BJ (cell line): ENCODE data around the gene SORBS2. TPM values are rescaled to one million over a fixed set of nuclear protein-coding genes. Genes with fewer than 3 reads are reported as not detected.

ENCODE experiments used
- CTCF ChIA-PET: fragments of 350-600 bp; formaldehyde crosslinking; extraction: SDS; loops from one replicate; lab custom pipeline; 2021; ENCODE audit warnings: antibody characterized with exemption, inconsistent platforms; lab: Yijun Ruan, JAX
- POLR2A ChIA-PET: fragments of 300-600 bp; sonication (Branson Sonifier 250); formaldehyde crosslinking; extraction: SDS; loops from one replicate; lab custom pipeline; 2021; ENCODE audit warnings: antibody characterized with exemption; lab: Charles Lee
- DNase-seq: peaks from one replicate; pipeline ENCODE4 v3.0.0-alpha.2; 2011; ENCODE audit warnings: low read depth
- H3K27me3 ChIP-seq: 2 replicates; pipeline ENCODE4 v1.6.0; 2011; ENCODE audit warnings: low read length; ENCODE audit not compliant: control insufficient read depth, insufficient read depth
- H3K36me3 ChIP-seq: 2 replicates; pipeline ENCODE4 v1.5.1; 2011; ENCODE audit warnings: low read length; ENCODE audit not compliant: control insufficient read depth, insufficient read depth
- H3K4me3 ChIP-seq: 2 replicates; pipeline ENCODE4 v1.5.1; 2011; ENCODE audit warnings: low read depth, mild to moderate bottlenecking, control low read depth, low read length
- polyA plus RNA-seq: library from polyadenylated mRNA; depleted of rRNA; stranded (reverse); fragments of >200 nt; gene quantifications from 2 replicates; pipeline ENCODE4 v1.2.3, GENCODE V29; 2011
- TF ChIP-seq, protein P1 (sequence below): IDR thresholded peaks from 2 replicates; pipeline ENCODE4 v1.5.1; 2011; ENCODE audit warnings: low read depth, mild to moderate bottlenecking, control low read depth, inconsistent platforms, low read length, moderate library complexity; ENCODE audit not compliant: insufficient read depth

SORBS2 gene
- polyA plus RNA-seq, 1 experiment, result 9.1 TPM

DNA sequence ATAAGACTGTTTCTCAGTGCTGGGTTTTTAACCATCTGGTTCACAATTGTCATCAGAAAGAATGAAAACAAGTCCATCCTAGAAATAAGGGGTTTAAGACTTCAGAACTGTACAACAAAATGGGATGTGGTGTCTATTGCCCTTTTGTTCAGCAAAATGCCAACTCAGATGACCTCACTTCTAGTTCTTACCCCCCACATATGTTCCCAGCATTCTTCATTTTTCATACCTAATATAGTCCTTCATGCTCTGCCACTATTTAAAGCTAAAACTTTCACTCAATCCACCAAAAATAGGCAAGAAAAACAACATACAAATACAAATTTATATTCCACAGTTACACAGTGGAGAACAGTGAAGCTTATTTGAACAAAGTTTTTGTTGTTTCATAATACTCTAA, 111.4 kb downstream of the SORBS2 start:
- no peaks in the 10 kb centered on the region for H3K36me3 ChIP-seq
- no peak for DNase-seq
- TF ChIP-seq, protein P1, sequence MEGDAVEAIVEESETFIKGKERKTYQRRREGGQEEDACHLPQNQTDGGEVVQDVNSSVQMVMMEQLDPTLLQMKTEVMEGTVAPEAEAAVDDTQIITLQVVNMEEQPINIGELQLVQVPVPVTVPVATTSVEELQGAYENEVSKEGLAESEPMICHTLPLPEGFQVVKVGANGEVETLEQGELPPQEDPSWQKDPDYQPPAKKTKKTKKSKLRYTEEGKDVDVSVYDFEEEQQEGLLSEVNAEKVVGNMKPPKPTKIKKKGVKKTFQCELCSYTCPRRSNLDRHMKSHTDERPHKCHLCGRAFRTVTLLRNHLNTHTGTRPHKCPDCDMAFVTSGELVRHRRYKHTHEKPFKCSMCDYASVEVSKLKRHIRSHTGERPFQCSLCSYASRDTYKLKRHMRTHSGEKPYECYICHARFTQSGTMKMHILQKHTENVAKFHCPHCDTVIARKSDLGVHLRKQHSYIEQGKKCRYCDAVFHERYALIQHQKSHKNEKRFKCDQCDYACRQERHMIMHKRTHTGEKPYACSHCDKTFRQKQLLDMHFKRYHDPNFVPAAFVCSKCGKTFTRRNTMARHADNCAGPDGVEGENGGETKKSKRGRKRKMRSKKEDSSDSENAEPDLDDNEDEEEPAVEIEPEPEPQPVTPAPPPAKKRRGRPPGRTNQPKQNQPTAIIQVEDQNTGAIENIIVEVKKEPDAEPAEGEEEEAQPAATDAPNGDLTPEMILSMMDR, result no peak
- ChIA-PET POLR2A (no interaction called here), CTCF (no interaction called here)
- no peaks in the 10 kb centered on the region for H3K27me3 ChIP-seq
- no peak overlapping the region for H3K4me3 ChIP-seq

DNA sequence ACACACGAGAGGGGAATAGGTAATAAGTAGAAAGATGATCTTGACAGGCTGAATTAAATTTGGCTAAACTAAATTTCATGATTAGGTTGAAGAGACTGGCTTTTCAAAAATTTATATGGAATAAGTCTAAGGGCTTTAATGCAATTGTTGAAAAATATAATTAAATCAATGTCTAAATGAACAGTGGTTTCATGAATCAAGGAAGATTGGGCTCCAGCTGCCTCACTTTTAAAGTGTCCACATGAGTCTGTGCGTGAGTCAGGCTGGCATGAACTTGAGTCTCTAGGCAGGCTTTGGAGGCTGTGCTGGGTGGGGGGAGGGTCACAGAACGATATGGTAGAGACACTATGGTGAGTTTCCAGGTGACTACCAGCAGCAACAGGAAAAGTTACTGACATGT, 111.9 kb downstream of the SORBS2 start:
- Histone ChIP-seq H3K36me3 (no peaks in the 10 kb centered on the region), H3K27me3 (no peaks in the 10 kb centered on the region), H3K4me3 (no peak overlapping the region)
- DNase-seq, result no peak
- POLR2A ChIA-PET, result no interaction called here
- CTCF ChIA-PET, result no interaction called here
- TF ChIP-seq, protein P1, result no peak

- H3K4me3 ChIP-seq, result no peak overlapping the region
- H3K27me3 ChIP-seq, result no peaks in the 10 kb centered on the region
- ChIA-PET CTCF (interaction anchor here (1.1 kb wide), 1 partner anchor 9 kb away, joined by 6 read pairs; no protein-coding TSS in a partner anchor), POLR2A (no interaction called here)
- DNase-seq, result no peak
- TF ChIP-seq, protein P1, result no peak
- no peaks in the 10 kb centered on the region for H3K36me3 ChIP-seq
These were observed 114.5 kb downstream of the SORBS2 start for GRCh38 chr4:185697488-185697887.

DNA sequence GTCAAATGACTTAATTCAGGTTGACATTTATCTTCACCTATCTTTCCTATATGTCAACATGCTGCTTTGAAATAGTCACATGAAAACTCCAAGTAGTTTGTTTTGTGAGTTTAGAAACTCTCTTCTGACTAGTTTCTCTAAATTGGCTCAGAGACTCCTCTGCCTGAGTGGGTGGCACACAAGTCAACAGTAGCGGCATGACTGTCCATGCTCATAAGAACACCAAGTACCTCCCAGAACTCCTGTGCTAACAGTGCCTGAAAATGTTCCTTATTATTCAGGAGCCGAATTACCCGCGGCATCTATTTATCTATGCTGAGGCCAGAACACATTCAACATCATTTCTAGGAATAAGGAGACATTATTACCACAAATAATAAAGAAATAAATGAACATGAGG, 116.3 kb downstream of the SORBS2 start:
- Histone ChIP-seq H3K4me3 (no peak overlapping the region), H3K27me3 (no peaks in the 10 kb centered on the region), H3K36me3 (no peaks in the 10 kb centered on the region)
- TF ChIP-seq, protein P1, result no peak
- ChIA-PET POLR2A (no interaction called here), CTCF (no interaction called here)
- DNase-seq, result no peak

- Histone ChIP-seq H3K36me3 (no peaks in the 10 kb centered on the region), H3K27me3 (no peaks in the 10 kb centered on the region), H3K4me3 (no peak overlapping the region)
- TF ChIP-seq, protein P1, result no peak
- POLR2A ChIA-PET, result no interaction called here
- CTCF ChIA-PET, result no interaction called here
- DNase-seq, result no peak
These were observed 118.3 kb downstream of the SORBS2 start for GRCh38 chr4:185693548-185694215.
